Measurements from ENCODE around the gene IL1RL2. TPM values are rescaled to one million over a fixed set of nuclear protein-coding genes. Genes with fewer than 3 reads are reported as not detected.

The IL1RL2 gene
- total and polyA plus RNA-seq, 2 donors (not counting 1 experiment from before 2014, with no cell fraction given), result 0.28 to 2.6 TPM

GRCh38 chr2:102226612-102227391 is 40.0 kb downstream of the IL1RL2 start:
- Histone ChIP-seq H3K4me3 (replicated peaks in 1 of 4; ENCODE audit: control extremely low read depth in 1 of 4, insufficient read depth in 1 of 4, low read depth in 3 of 4, low read length in 4 of 4) (no peak overlapping the region), H3K36me3 (ENCODE audit: control insufficient read depth, insufficient read depth, low read length) (no peaks in the 10 kb centered on the region), H3K9ac (ENCODE audit: insufficient read depth, low read length) (peak overlapping the region; percentile 33), H3K4me2 (ENCODE audit: extremely low read depth, insufficient read depth, low read length) (no peak overlapping the region), H3K27me3 (ENCODE audit: control insufficient read depth, insufficient read depth, low read length) (no peaks in the 10 kb centered on the region), H3K27ac (ENCODE audit: insufficient read depth, low read length) (peak overlapping the region; percentile 95), H3K9me3 (ENCODE audit: control insufficient read depth, insufficient read depth, low read depth, low read length) (no peaks in the 10 kb centered on the region), H4K20me1 (ENCODE audit: control insufficient read depth, extremely low read depth, insufficient read depth, low read length) (no peaks in the 10 kb centered on the region), H3K4me1 (ENCODE audit: control insufficient read depth, extremely low read depth, insufficient read depth, low read length) (peaks cover 24% of the 10 kb centered on the region), H2AFZ (ENCODE audit: low read length) (peak overlapping the region; percentile 37), H3K79me2 (ENCODE audit: control insufficient read depth, insufficient read depth, low read length) (no peaks in the 10 kb centered on the region)
- peak in 1 of 2 donors; percentile 52 for DNase-seq (ENCODE audit: low read depth in 2 of 2)
- no peak for TF ChIP-seq CTCF (conservative IDR thresholded peaks at IDR 0.05 in 1 of 2, IDR thresholded peaks at IDR 0.05 in 1 of 2; ENCODE audit: low read depth in 1 of 2, low read length in 2 of 2)
- TF ChIP-seq EZH2 (IDR thresholded peaks at IDR 0.05; ENCODE audit: low read length, missing control alignments), result no peak

DNA sequence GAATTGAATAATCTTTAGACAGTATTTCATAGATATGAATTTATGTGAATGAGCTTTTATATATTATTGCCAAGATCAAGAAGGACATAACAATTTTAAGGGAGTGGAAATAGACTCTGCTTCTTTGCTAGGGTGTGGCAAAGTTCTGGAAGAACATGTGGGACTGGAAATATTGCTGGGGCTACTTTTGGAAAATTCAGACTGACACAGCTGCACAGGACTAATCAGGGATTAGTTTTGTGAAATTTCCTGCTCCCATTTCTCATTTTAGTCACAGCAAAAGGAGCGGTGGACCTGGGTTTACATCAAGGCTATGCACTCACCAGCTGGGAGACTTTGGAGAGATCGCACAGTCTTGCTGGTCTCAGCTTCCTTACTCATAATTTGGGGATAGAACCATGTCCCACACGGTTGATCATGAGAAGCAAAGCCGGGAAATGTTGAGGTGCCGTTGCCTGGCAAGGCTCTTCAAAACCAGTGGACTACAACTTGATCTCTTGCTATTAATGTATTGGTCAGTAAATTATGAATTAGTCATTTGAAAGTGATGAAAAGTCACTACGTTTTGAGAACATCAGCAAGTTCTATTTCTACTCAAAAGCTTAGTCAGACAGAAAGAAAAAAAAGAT is 42.4 kb downstream of the IL1RL2 start:
- Histone ChIP-seq H3K4me1 (ENCODE audit: control insufficient read depth, extremely low read depth, insufficient read depth, low read length) (peaks cover 24% of the 10 kb centered on the region), H3K27me3 (ENCODE audit: control insufficient read depth, insufficient read depth, low read length) (no peaks in the 10 kb centered on the region), H3K36me3 (ENCODE audit: control insufficient read depth, insufficient read depth, low read length) (no peaks in the 10 kb centered on the region), H4K20me1 (ENCODE audit: control insufficient read depth, extremely low read depth, insufficient read depth, low read length) (no peaks in the 10 kb centered on the region), H3K4me3 (replicated peaks in 1 of 4; ENCODE audit: control extremely low read depth in 1 of 4, insufficient read depth in 1 of 4, low read depth in 3 of 4, low read length in 4 of 4) (no peak overlapping the region), H3K79me2 (ENCODE audit: control insufficient read depth, insufficient read depth, low read length) (no peaks in the 10 kb centered on the region), H3K27ac (ENCODE audit: insufficient read depth, low read length) (peak overlapping the region; percentile 95), H3K4me2 (ENCODE audit: extremely low read depth, insufficient read depth, low read length) (no peak overlapping the region), H3K9ac (ENCODE audit: insufficient read depth, low read length) (no peak overlapping the region), H3K9me3 (ENCODE audit: control insufficient read depth, insufficient read depth, low read depth, low read length) (no peaks in the 10 kb centered on the region), H2AFZ (ENCODE audit: low read length) (no peak overlapping the region)
- no peak for DNase-seq (ENCODE audit: low read depth in 2 of 2)
- TF ChIP-seq EZH2 (IDR thresholded peaks at IDR 0.05; ENCODE audit: low read length, missing control alignments) (no peak), CTCF (conservative IDR thresholded peaks at IDR 0.05 in 1 of 2, IDR thresholded peaks at IDR 0.05 in 1 of 2; ENCODE audit: low read depth in 1 of 2, low read length in 2 of 2) (no peak)

DNA sequence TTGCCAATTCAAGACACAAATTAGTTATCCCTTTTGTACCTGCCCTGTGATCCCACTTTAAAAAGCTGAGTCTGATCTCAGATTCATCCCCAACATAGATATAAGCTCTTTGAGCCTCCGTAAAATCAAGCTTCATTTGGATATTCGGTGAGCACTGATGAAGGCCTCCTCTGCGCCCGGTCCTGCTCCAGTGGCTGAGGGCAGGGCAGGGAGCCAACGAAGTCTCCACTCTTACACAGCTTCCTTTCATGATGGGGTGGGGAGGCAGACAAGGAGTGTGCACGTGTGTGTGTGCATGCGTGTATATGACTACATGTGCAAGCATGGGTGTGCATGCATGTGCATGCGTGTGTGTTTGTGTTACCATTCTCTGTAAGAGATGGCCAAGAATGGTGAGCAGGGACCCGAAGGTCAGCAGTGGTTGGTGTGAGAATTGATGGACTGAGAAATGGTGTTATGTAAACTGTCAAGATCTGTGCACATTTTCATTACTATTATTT is 43.6 kb downstream of the IL1RL2 start:
- Histone ChIP-seq H3K27ac (ENCODE audit: insufficient read depth, low read length) (no peak overlapping the region), H3K4me2 (ENCODE audit: extremely low read depth, insufficient read depth, low read length) (no peak overlapping the region), H3K36me3 (ENCODE audit: control insufficient read depth, insufficient read depth, low read length) (no peaks in the 10 kb centered on the region), H3K79me2 (ENCODE audit: control insufficient read depth, insufficient read depth, low read length) (no peaks in the 10 kb centered on the region), H2AFZ (ENCODE audit: low read length) (no peak overlapping the region), H3K27me3 (ENCODE audit: control insufficient read depth, insufficient read depth, low read length) (no peaks in the 10 kb centered on the region), H3K9ac (ENCODE audit: insufficient read depth, low read length) (no peak overlapping the region), H3K4me1 (ENCODE audit: control insufficient read depth, extremely low read depth, insufficient read depth, low read length) (peaks cover 24% of the 10 kb centered on the region), H3K4me3 (replicated peaks in 1 of 4; ENCODE audit: control extremely low read depth in 1 of 4, insufficient read depth in 1 of 4, low read depth in 3 of 4, low read length in 4 of 4) (no peak overlapping the region), H4K20me1 (ENCODE audit: control insufficient read depth, extremely low read depth, insufficient read depth, low read length) (no peaks in the 10 kb centered on the region), H3K9me3 (ENCODE audit: control insufficient read depth, insufficient read depth, low read depth, low read length) (no peaks in the 10 kb centered on the region)
- TF ChIP-seq EZH2 (IDR thresholded peaks at IDR 0.05; ENCODE audit: low read length, missing control alignments) (no peak), CTCF (conservative IDR thresholded peaks at IDR 0.05 in 1 of 2, IDR thresholded peaks at IDR 0.05 in 1 of 2; ENCODE audit: low read depth in 1 of 2, low read length in 2 of 2) (no peak)
- DNase-seq (ENCODE audit: low read depth in 2 of 2), result no peak

All from fibroblast of lung (primary cell).